ENCODE measurements around the gene PLIN1. TPM values are rescaled to one million over a fixed set of nuclear protein-coding genes. Genes with fewer than 3 reads are reported as not detected.

PLIN1 gene
- total and polyA plus RNA-seq, 9 of the 15 experiments (the other 6 are each of a cell fraction or from before 2014, with no cell fraction given): not detected

DNA sequence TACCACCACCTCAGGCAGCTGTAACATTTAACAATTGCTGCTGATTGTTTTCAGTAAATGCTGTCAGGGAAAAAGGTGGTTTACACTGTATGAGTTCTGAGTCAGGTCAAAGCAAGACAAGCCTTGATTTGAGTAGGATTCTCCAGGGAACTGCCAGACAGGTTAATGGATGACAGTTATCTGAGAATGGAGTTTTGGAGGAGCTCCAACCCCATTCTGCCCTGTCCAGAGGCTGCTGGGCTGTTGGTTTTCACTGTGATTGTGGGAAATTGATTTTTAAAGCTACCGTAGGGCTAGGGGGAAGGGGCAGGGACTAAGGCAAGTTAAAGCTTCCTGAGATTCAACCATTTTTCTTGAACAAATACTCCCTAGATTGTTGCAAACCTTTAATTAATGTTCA lies 64.0 kb downstream of the PLIN1 start (continued):
- TF ChIP-seq, protein P1, sequence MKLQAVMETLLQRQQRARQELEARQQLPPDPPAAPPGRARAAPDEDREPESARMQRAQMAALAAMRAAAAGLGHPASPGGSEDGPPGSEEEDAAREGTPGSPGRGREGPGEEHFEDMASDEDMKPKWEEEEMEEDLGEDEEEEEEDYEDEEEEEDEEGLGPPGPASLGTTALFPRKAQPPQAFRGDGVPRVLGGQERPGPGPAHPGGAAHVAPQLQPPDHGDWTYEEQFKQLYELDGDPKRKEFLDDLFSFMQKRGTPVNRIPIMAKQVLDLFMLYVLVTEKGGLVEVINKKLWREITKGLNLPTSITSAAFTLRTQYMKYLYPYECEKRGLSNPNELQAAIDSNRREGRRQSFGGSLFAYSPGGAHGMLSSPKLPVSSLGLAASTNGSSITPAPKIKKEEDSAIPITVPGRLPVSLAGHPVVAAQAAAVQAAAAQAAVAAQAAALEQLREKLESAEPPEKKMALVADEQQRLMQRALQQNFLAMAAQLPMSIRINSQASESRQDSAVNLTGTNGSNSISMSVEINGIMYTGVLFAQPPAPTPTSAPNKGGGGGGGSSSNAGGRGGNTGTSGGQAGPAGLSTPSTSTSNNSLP (IDR thresholded peaks at IDR 0.05; ENCODE audit: borderline replicate concordance, low read depth, low read length): no peak
- TF ChIP-seq PURB (CRISPR knock-in tag; IDR thresholded peaks at IDR 0.05; ENCODE audit: low read depth) (no peak), TBP (optimal IDR thresholded peaks at IDR 0.05; ENCODE audit: low read depth, low read length) (no peak), HLTF (IDR thresholded peaks at IDR 0.05) (no peak), SETDB1 (IDR thresholded peaks at IDR 0.05; ENCODE audit: low read length) (no peak), EHMT2 (IDR thresholded peaks at IDR 0.05) (no peak)
- TF ChIP-seq, protein P2, sequence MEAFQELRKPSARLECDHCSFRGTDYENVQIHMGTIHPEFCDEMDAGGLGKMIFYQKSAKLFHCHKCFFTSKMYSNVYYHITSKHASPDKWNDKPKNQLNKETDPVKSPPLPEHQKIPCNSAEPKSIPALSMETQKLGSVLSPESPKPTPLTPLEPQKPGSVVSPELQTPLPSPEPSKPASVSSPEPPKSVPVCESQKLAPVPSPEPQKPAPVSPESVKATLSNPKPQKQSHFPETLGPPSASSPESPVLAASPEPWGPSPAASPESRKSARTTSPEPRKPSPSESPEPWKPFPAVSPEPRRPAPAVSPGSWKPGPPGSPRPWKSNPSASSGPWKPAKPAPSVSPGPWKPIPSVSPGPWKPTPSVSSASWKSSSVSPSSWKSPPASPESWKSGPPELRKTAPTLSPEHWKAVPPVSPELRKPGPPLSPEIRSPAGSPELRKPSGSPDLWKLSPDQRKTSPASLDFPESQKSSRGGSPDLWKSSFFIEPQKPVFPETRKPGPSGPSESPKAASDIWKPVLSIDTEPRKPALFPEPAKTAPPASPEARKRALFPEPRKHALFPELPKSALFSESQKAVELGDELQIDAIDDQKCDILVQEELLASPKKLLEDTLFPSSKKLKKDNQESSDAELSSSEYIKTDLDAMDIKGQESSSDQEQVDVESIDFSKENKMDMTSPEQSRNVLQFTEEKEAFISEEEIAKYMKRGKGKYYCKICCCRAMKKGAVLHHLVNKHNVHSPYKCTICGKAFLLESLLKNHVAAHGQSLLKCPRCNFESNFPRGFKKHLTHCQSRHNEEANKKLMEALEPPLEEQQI (IDR thresholded peaks at IDR 0.05): no peak

Small RNA genes lying within 50 kb of the gene (small RNA-seq; reads per million reads assigned to genes)
- gene RNU6-132P: not detected

Other genes starting within 250 kb of the PLIN1 start
Only the 7 nearest of the 10 such genes appear.
- gene TICRR, start 103.9 kb downstream of the PLIN1 start, total RNA-seq (2014; rRNA removed): 13.8 and 14.8 TPM in 2 replicates
- gene TICRR, start 103.9 kb downstream of the PLIN1 start, total RNA-seq (2014; rRNA removed; fragmentation: Illumina TruSeq; extraction: Trizol): 11.4 and 11.8 TPM in 2 replicates
- 11.9 and 12.3 TPM in 2 replicates for gene TICRR, start 103.9 kb downstream of the PLIN1 start, total RNA-seq (2015; rRNA removed; fragmentation: Illumina TruSeq; extraction: Trizol)
- 21.0 and 22.9 TPM in 2 replicates for gene TICRR, start 103.9 kb downstream of the PLIN1 start, total RNA-seq (2021)
- gene TICRR, start 103.9 kb downstream of the PLIN1 start, polyA plus RNA-seq (2011; rRNA removed): 13.7 and 17.2 TPM in 2 replicates
- 19.2 and 22.0 TPM in 2 replicates for gene TICRR, start 103.9 kb downstream of the PLIN1 start, polyA plus RNA-seq (2014; fragmentation: Illumina TruSeq; extraction: Trizol)
- 1 to 10 TPM in 1 of 2 experiments, under 1 TPM in 1; 0.84 to 1.0 TPM for gene TICRR, start 103.9 kb downstream of the PLIN1 start, polyA plus RNA-seq (2014; fragmentation: Nextera tagmentation; extraction: Ambion mirVana)
- 13.7 and 14.2 TPM in 2 replicates for gene TICRR, start 103.9 kb downstream of the PLIN1 start, polyA plus RNA-seq (2014; rRNA removed)
- gene KIF7, start 23.9 kb downstream of the PLIN1 start, total RNA-seq (2014; rRNA removed): 1.6 and 2.0 TPM in 2 replicates
- gene KIF7, start 23.9 kb downstream of the PLIN1 start, total RNA-seq (2014; rRNA removed; fragmentation: Illumina TruSeq; extraction: Trizol): 0.15 and 0.35 TPM in 2 replicates
- gene KIF7, start 23.9 kb downstream of the PLIN1 start, total RNA-seq (2015; rRNA removed; fragmentation: Illumina TruSeq; extraction: Trizol): 0.58 and 0.64 TPM in 2 replicates
- gene KIF7, start 23.9 kb downstream of the PLIN1 start, total RNA-seq (2021): 1.7 and 1.8 TPM in 2 replicates
- gene KIF7, start 23.9 kb downstream of the PLIN1 start, polyA plus RNA-seq (2011; rRNA removed): 1.3 and 1.7 TPM in 2 replicates
- gene KIF7, start 23.9 kb downstream of the PLIN1 start, polyA plus RNA-seq (2014; fragmentation: Illumina TruSeq; extraction: Trizol): 0.49 and 0.69 TPM in 2 replicates
- gene KIF7, start 23.9 kb downstream of the PLIN1 start, polyA plus RNA-seq (2014; fragmentation: Nextera tagmentation; extraction: Ambion mirVana): under 1 TPM; 0.04 to 0.06 TPM
- gene KIF7, start 23.9 kb downstream of the PLIN1 start, polyA plus RNA-seq (2014; rRNA removed): 1.9 and 3.1 TPM in 2 replicates
- gene PEX11A, start 11.4 kb upstream of the PLIN1 start, total RNA-seq (2014; rRNA removed): not detected in 2 replicates
- gene PEX11A, start 11.4 kb upstream of the PLIN1 start, total RNA-seq (2014; rRNA removed; fragmentation: Illumina TruSeq; extraction: Trizol): not detected in 2 replicates
- not detected in 2 replicates for gene PEX11A, start 11.4 kb upstream of the PLIN1 start, total RNA-seq (2015; rRNA removed; fragmentation: Illumina TruSeq; extraction: Trizol)
- gene PEX11A, start 11.4 kb upstream of the PLIN1 start, total RNA-seq (2021): not detected in 2 replicates
- gene PEX11A, start 11.4 kb upstream of the PLIN1 start, polyA plus RNA-seq (2011; rRNA removed): not detected in 2 replicates
- gene PEX11A, start 11.4 kb upstream of the PLIN1 start, polyA plus RNA-seq (2014; fragmentation: Illumina TruSeq; extraction: Trizol): not detected in 2 replicates
- gene PEX11A, start 11.4 kb upstream of the PLIN1 start, polyA plus RNA-seq (2014; fragmentation: Nextera tagmentation; extraction: Ambion mirVana): not detected
- gene PEX11A, start 11.4 kb upstream of the PLIN1 start, polyA plus RNA-seq (2014; rRNA removed): not detected in 2 replicates
- gene WDR93, start 11.4 kb upstream of the PLIN1 start, total RNA-seq (2014; rRNA removed): not detected in 2 replicates
- gene WDR93, start 11.4 kb upstream of the PLIN1 start, total RNA-seq (2014; rRNA removed; fragmentation: Illumina TruSeq; extraction: Trizol): not detected in 2 replicates
- not detected in 2 replicates for gene WDR93, start 11.4 kb upstream of the PLIN1 start, total RNA-seq (2015; rRNA removed; fragmentation: Illumina TruSeq; extraction: Trizol)
- gene WDR93, start 11.4 kb upstream of the PLIN1 start, total RNA-seq (2021): not detected in 2 replicates
- not detected in 2 replicates for gene WDR93, start 11.4 kb upstream of the PLIN1 start, polyA plus RNA-seq (2011; rRNA removed)
- gene WDR93, start 11.4 kb upstream of the PLIN1 start, polyA plus RNA-seq (2014; fragmentation: Illumina TruSeq; extraction: Trizol): not detected in 2 replicates
- not detected for gene WDR93, start 11.4 kb upstream of the PLIN1 start, polyA plus RNA-seq (2014; fragmentation: Nextera tagmentation; extraction: Ambion mirVana)
- gene WDR93, start 11.4 kb upstream of the PLIN1 start, polyA plus RNA-seq (2014; rRNA removed): not detected in 2 replicates
- gene MESP1, start 71.9 kb upstream of the PLIN1 start, total RNA-seq (2014; rRNA removed): 0.36 and 1.0 TPM in 2 replicates
- not detected in 2 replicates for gene MESP1, start 71.9 kb upstream of the PLIN1 start, total RNA-seq (2014; rRNA removed; fragmentation: Illumina TruSeq; extraction: Trizol)
- gene MESP1, start 71.9 kb upstream of the PLIN1 start, total RNA-seq (2015; rRNA removed; fragmentation: Illumina TruSeq; extraction: Trizol): 0.14 and 0.49 TPM in 2 replicates
- 1.1 and 1.6 TPM in 2 replicates for gene MESP1, start 71.9 kb upstream of the PLIN1 start, total RNA-seq (2021)
- 0.14 and 0.29 TPM in 2 replicates for gene MESP1, start 71.9 kb upstream of the PLIN1 start, polyA plus RNA-seq (2011; rRNA removed)
- gene MESP1, start 71.9 kb upstream of the PLIN1 start, polyA plus RNA-seq (2014; fragmentation: Illumina TruSeq; extraction: Trizol): not detected in 2 replicates
- gene MESP1, start 71.9 kb upstream of the PLIN1 start, polyA plus RNA-seq (2014; fragmentation: Nextera tagmentation; extraction: Ambion mirVana): not detected
- gene MESP1, start 71.9 kb upstream of the PLIN1 start, polyA plus RNA-seq (2014; rRNA removed): 0.52 and 0.78 TPM in 2 replicates
- 0.82 and 1.1 TPM in 2 replicates for gene MESP2, start 97.0 kb upstream of the PLIN1 start, total RNA-seq (2014; rRNA removed)
- 0.41 and 0.51 TPM in 2 replicates for gene MESP2, start 97.0 kb upstream of the PLIN1 start, total RNA-seq (2014; rRNA removed; fragmentation: Illumina TruSeq; extraction: Trizol)
- gene MESP2, start 97.0 kb upstream of the PLIN1 start, total RNA-seq (2015; rRNA removed; fragmentation: Illumina TruSeq; extraction: Trizol): 0.29 and 0.45 TPM in 2 replicates
- gene MESP2, start 97.0 kb upstream of the PLIN1 start, total RNA-seq (2021): 0.47 and 0.66 TPM in 2 replicates
- 0.08 and 0.14 TPM in 2 replicates for gene MESP2, start 97.0 kb upstream of the PLIN1 start, polyA plus RNA-seq (2011; rRNA removed)
- gene MESP2, start 97.0 kb upstream of the PLIN1 start, polyA plus RNA-seq (2014; fragmentation: Illumina TruSeq; extraction: Trizol): 0.55 and 0.70 TPM in 2 replicates
- under 1 TPM; 0.11 to 0.13 TPM for gene MESP2, start 97.0 kb upstream of the PLIN1 start, polyA plus RNA-seq (2014; fragmentation: Nextera tagmentation; extraction: Ambion mirVana)
- gene MESP2, start 97.0 kb upstream of the PLIN1 start, polyA plus RNA-seq (2014; rRNA removed): 0.37 and 0.47 TPM in 2 replicates
- 1.0 and 1.8 TPM in 2 replicates for gene ANPEP, start 135.5 kb upstream of the PLIN1 start, total RNA-seq (2014; rRNA removed)
- 1.1 and 1.3 TPM in 2 replicates for gene ANPEP, start 135.5 kb upstream of the PLIN1 start, total RNA-seq (2014; rRNA removed; fragmentation: Illumina TruSeq; extraction: Trizol)
- 2.5 and 2.6 TPM in 2 replicates for gene ANPEP, start 135.5 kb upstream of the PLIN1 start, total RNA-seq (2015; rRNA removed; fragmentation: Illumina TruSeq; extraction: Trizol)
- gene ANPEP, start 135.5 kb upstream of the PLIN1 start, total RNA-seq (2021): 4.8 and 5.7 TPM in 2 replicates
- 0.43 and 2.0 TPM in 2 replicates for gene ANPEP, start 135.5 kb upstream of the PLIN1 start, polyA plus RNA-seq (2011; rRNA removed)
- gene ANPEP, start 135.5 kb upstream of the PLIN1 start, polyA plus RNA-seq (2014; fragmentation: Illumina TruSeq; extraction: Trizol): 4.0 and 4.2 TPM in 2 replicates
- under 1 TPM; 0.23 to 0.27 TPM for gene ANPEP, start 135.5 kb upstream of the PLIN1 start, polyA plus RNA-seq (2014; fragmentation: Nextera tagmentation; extraction: Ambion mirVana)
- gene ANPEP, start 135.5 kb upstream of the PLIN1 start, polyA plus RNA-seq (2014; rRNA removed): 4.7 and 8.9 TPM in 2 replicates